ENCODE data around the gene AP1S3.

DNA sequence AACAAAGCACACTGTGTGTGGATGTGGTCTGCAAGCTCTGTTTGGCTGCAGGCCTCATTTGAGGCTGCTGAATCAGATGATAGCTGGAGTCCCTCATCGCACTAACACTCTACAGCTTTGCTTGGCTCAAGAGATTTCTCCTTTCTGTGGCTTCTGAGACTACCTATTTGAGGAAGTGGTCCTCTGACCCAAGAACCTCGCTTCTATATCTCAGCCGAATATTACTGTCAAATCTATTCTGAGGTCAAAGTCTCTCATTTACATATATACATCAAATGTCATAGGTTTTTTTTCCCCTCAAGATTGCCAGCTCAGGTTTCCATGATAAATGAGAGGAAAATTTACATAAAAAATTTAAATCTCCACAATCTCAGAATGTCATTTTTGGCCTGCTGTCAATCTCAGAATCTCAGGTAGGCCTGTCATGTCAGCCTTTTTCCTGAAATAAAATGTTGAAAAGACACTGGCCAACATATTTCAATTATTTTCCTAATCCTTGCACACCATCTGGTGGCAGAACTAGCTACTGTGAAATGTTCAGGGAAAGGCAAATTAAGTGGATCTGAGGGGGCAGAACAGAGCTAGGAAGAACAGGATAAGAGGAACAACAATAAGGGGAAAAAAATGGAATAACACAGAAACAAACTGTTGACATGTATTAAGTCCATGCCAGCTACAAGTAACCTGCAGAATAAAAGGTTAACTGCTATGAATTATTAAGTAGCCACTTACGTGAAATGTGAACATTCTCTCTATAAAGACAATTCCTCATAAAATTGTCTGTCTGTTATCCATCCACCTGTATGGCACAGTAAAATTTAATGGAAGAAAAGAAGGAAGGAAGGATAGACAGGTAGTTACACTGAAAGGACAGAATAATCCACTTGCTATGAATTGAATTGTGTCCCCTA is 39.3 kb downstream of the AP1S3 start:
- TF ChIP-seq CTCF (IDR thresholded peaks at IDR 0.05 in 8 of 11, conservative IDR thresholded peaks at IDR 0.05 in 3 of 11) = peak in 8 of 11 experiments; percentile 19 to 48 (median 30)
- no peak for TF ChIP-seq POLR2A (IDR thresholded peaks at IDR 0.05)
- TF ChIP-seq POLR2AphosphoS5 (IDR thresholded peaks at IDR 0.05) = no peak
